AG20443 (cell line): ENCODE results near the gene WSCD1.

Experiments
- DNase-seq: peaks from one replicate; pipeline ENCODE4 v3.0.0; 2012; ENCODE audit warnings: low spot score, mixed read lengths

The WSCD1 gene

DNA sequence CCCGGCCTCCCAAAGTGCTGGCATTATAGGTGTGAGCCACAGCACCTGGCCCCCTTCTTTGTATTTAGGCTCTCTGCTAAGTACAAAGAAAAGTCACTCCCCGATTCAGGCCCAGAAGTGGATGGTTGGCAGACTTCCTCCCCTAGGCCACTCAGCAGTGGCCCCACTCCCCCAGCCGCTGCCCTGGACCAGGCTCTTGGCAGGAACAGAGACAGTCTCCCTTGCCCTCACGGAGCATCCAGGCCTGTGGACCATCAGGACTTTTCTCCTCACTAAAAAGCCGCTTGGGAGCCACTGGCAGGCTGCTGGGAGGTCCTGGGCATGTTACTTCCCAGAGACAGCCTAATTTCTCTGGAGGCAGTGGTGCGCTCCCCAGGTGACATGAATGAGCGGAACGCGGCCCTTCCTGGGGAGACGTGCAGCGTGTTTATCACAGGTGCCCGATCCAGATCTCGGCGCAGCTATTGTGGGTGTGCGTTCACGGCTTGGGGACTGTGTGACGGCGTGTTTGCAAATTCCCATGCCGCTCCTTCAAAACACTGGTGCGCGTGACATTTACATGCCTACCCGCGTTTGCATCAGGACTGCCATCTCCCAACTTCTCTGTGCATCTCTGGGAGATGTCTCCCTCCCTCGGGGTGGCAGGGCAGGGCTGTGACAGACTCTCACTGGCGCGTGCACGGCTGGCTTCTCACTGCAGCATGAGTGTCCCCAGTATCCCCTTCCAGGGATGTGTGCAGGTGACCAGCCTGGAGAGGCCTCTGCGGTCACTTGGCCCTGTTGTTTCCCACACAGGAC lies 16.6 kb downstream of the WSCD1 start:
- no peak for DNase-seq

DNA sequence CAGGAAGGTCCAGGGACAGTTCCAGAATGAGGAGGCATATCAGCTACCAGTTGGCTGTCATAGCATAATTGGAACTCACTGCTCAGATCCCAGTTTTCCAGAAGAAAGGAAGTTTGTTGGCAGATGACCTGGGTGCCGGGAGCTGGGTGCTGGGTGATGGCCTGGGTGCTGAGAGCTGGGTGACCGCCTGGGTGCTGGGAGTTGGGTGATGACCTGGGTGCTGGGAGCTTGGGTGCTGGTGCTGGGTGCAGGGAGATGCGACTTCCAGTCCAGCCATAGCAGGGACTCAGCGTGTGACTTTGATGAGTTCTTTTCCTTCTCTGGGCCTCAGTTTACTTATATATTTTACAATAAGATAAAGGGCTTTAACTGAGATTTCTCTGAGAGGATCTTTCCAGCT lies 18.0 kb downstream of the WSCD1 start:
- no peak for DNase-seq

DNA sequence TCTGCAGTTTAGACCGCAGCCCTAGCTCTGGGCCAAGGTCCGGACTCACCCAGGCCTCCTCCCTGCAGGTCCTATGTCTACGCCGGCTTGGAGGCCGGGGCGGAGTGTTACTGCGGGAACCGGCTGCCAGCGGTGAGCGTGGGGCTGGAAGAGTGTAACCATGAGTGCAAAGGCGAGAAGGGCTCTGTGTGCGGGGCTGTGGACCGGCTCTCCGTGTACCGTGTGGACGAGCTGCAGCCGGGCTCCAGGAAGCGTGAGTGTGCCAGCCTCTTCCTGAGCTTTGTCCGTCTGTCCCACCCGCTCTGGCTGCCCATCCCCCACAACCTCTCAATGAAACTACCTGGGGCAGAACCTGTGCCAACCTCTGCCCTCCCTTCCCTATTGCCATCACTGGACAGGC lies 20.1 kb downstream of the WSCD1 start:
- no peak for DNase-seq

DNA sequence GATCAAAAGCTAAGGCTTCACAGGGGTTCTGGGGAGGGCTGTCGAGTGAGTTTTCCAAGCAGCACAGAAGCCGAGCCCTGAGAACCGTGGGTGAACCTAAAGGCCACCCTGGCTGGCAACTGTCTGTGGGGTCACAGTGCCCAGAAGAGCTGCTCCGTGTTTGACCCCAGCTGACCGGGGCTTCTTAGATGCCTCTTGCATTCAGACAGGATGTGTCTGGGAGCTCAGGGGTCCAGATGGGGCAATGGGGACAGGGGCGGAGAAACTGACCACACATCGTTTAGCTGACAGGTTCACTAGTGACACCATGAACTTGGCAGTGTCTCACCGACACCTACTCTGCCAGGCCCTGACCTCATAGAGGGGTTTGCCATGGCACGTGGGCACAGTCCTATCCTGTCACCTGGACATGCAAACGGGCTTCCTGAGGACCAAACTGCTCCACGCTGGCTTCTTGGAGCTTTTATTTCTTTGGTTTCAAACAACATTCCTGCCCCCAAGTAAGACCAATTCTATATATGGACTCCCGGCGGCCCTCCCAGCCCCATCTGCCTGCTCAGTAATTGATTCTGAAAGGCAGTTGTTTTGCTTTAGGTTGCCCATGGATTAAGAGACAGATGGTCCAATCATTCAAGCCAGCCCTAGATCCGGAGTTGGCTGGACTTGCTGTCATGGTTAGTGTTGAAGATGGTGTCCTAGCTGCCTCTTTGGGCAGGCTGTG lies 22.2 kb downstream of the WSCD1 start:
- DNase-seq: no peak

DNA sequence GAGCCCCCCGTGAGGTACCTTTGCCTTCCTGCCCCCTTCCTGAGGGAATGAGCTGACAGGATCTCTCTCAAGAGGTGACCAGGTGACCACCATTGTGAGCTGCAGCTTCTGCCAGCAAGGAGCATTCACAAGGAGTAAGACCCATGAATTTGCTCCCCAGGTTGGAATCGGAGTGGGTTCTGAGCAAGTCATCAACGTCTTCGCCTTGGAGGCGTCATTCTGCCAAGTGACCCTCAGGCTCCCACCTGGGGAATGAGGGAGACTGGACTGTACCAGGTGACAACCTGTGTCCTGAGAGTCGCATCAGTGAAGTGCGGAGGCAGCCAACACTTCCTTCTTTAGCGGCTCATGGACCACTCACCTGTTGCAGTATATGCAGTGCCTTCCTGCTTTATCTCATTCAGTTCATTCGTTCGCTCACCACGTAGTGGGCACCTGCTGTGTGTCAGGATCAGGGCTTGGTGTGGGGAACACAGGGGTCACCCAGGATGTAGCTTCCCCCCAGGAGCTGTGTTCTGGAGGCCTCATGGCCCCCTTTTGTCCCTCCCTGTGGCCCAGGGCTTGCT lies 22.8 kb downstream of the WSCD1 start:
- no peak for DNase-seq

DNA sequence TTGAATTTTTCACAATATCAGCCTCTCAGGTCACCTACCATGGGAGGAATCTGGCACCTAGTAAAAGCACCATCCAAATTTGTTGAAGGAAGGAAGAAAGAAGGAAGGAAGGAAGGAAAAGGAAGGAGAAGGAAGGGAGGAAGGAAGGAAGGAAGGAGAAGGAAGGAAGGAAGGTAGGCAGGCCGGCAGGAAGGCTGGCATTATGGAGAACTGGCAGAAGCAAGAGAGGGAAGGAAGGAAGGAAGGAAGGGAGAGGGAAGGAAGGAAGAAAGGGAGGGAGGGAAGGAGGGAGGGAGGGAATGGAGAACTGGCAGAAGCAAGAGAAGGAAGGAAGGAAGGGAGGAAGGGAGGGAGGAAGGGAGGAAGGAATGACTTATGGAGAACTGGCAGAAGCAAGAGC lies 24.3 kb downstream of the WSCD1 start:
- no peak for DNase-seq

DNA sequence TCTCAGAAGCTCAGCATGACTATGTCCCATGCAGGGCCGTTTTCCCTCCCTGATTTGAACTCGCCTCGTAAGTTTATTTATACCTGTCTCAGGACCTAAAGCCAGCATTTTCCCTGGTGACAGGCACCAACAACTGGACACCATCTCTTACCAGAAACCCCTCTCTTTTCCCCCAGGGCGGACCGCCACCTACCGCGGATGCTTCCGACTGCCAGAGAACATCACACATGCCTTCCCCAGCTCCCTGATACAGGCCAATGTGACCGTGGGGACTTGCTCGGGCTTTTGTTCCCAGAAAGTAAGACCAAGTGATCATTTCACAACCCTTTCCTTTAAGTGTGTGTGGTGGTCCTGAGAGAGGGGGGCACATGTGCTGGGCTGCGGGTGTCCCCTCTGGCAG lies 24.7 kb downstream of the WSCD1 start:
- DNase-seq: no peak

DNA sequence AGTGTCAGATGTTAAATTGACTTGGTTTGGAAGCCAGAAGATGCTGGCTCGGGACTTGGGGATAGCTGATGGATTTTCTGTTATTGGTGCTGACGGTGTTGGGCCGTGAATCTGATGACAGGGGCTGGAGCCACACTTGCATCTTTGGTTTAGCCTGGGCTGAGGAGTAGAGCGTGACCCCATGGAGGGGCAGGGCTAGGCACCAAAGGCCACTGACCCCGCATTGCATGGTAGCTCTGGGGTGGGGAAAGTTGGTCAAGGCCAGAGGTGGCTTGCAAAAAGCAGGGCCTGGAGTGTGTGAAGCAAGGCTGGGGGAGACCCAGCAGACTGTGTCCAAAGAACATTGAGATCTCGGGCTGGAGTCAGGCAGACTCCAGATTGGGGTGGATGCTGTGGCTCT lies 25.3 kb downstream of the WSCD1 start:
- no peak for DNase-seq

DNA sequence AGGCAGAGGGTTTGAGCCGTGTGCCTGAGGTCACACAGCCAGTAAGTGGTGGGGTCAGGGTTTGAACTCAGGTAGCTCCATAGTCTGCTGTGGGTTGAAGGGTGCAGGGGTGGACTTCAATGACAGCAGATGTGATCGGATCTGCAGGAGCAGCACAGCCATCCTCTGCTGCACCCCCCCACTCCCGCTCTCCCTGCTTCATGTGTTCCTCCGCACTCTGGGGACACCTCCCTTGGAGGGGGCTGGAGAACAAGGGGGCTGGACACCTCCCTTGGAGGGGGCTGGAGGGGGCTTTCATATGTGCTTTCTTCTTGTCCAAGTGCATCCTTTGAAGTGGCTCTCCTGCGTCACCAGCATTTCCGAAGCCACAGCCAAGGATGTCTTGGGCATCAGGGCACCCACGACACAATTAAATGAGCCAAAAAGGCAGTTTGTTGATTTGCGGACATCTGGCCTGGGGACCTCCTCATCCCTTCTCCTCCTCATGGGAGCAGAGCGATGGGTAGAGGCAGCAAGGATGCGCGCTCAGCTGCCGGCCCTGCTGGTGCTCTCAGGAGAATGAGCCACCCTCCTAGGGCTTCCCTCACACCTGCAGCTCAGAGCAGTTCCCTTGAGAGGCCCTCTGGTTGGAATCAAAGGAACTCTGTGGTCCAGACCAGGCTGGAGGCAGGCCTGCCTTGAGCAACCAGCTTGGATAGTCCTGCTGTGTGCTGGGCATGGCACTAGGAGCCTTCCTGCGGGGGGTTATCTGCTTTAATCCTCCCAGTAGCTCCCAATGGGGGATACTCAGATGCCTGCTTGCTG lies 26.2 kb downstream of the WSCD1 start:
- DNase-seq: no peak

DNA sequence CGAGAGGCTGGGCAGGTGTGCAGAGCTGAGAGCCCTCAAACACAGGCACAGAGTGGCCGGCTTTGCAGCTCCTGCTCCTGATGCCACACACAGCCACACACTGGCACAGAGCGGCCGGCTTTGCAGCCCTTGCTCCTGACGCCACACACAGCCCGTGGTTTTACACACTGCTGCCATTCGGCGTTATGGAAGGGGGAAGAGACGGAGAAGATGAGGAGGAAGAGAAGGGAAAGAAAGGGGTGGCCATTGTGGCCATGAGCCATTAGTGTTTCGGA lies 26.8 kb downstream of the WSCD1 start:
- no peak for DNase-seq

DNA sequence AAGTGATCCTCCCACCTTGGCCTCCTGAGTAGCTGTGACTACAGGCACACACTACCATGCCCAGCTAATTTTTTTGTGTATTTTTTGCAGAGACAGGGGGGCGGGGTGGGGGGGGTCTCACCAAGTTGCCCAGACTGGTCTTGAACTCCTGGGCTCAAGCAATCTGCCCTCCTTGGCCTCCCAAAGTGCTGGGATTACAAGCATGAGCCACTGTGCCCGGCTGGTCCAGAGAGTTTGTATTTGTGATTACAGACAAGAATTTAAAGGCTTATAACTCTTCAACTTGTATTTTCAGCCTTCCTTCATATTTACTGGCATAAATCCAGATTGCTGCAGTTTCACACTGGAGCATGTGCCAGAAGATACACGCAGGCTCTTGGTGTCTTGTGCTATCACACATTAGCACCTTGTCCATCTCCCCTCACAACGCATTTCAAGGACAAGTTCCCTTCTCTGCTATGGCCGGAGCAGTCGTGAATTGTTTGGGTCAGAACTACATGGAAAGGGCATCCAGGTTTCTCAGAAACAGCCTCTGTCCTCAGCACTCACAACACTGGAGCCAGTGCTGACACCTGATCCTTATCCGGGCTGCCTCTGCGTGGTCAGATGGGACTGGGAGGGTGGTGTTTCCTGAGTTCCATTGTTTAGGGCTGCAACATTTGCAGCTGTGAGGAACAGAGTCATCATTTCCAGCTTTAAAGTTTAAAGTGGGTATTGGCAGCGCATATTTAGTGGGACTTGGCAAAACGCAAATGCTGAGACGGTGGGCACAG lies 28.1 kb downstream of the WSCD1 start:
- no peak for DNase-seq

DNA sequence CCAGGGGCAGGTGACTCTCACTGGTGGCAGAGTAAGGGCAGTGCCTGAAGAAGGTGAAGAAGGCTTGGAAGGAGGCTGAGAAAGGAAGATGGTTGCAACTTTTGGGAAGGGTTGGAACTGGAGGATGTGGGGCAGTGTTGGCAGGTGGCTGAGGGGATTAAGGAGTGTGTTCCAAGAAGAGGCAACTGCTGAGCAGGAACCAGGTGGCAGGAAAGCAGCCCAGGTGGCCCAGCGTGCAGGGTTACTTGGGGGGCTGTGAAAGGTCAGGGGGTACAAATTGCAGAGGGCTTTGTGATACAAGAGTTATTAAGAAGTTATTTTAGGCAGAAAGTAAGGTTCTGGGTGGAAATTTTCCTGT lies 28.6 kb downstream of the WSCD1 start:
- no peak for DNase-seq

DNA sequence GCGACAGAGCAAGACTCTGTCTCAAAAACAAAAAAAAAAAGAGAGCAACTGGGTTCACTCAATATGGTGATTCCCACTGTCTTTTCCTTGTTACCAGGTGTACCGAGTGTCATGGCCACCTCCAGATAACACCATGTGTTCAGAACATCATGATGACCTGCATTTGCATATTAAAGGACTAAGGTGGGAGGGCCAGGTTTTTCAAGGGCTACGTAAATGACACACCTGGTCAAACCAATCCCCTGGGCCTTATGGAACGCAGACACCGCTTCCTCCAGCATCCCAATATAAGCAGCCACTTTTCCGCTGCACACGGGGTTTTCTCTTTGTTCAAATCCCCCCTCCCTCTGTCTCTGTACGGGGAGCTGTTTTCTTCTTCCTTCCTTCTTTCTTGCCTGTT lies 29.3 kb downstream of the WSCD1 start:
- DNase-seq: no peak

DNA sequence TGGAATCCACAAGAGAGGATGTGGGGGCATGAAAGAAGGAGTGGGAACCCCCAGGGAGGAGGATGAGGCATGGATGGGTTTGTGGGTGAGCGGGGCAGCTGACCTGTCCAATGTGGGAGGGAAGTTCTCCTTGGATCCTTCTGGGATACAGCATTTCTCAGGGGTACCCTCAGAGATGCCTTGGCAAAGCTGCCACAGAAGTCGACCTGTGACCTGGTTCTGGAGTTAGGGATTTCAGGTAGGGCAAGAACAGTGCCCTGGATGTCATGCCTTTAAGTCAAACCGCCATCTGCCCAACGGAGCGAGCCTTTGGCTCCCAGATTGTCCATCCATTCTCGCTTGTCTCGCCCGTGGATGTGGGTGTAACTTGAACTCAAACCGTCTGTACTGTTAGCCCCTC lies 30.0 kb downstream of the WSCD1 start:
- no peak for DNase-seq

DNA sequence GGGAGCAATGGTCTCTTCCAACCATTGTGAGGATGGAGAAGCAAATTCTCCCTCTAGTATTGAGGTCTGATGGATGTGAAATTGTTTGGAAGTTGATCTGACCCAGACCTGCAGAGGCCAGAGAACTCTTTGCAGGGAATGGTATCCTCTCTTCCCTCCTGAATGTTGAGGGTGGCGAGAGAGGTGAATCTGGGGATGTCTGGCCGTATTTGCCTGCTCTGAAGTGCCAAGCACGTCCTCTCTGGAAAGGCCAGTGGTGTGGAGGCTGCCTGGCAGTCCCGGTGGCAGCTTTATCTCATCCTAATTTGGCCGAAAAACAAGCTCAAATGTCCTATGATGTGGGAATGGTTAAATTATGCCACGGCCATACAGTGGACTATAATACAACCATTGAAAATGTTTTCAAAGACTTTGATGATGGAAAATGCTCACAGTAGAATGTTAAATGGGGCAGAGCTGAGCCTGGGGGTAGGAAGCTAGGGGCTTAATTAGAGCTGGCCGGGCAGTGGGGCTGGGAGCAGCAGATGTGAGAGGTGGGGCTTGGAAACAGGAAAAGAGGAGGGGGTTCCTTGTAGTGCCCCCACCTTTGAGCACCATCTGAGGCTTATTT lies 30.8 kb downstream of the WSCD1 start:
- DNase-seq: no peak

DNA sequence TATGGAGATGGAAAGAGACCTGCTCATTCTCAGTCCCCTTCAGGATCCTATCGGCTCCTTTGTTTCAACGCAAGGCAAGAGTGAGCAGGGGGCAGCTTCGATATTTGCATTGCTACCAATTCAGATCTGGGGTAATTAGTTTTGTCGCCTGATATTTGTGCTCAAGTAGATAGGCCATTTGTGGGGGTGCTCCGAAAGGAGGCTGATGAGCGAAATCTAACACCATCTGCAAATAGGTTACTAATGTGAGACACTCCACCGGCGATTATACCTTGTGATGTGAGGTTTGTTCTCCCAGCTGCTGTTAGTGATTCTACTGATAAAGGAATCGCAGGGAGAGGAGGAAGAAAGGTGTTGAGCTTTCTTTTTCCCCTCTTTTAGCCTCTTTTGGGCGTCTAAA lies 31.5 kb downstream of the WSCD1 start:
- DNase-seq: no peak

DNA sequence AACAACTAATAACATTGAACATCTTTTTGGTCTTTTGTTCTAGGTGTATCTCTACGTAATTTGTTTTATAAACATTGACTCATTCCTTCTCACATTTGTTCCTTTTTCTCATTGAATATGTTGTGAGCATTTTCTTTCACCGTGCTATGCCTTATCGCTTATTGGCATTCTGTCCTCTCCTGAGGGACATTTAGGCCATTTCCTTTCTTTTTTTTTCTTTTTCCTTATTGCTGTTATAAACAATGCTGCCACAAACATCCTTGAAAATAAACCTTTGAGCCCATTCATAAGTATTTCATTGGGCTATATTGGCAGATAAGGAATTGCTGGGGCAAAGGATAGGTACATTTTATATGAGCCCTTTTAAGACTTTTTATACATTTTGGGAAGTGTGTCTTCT lies 32.4 kb downstream of the WSCD1 start:
- no peak for DNase-seq

DNA sequence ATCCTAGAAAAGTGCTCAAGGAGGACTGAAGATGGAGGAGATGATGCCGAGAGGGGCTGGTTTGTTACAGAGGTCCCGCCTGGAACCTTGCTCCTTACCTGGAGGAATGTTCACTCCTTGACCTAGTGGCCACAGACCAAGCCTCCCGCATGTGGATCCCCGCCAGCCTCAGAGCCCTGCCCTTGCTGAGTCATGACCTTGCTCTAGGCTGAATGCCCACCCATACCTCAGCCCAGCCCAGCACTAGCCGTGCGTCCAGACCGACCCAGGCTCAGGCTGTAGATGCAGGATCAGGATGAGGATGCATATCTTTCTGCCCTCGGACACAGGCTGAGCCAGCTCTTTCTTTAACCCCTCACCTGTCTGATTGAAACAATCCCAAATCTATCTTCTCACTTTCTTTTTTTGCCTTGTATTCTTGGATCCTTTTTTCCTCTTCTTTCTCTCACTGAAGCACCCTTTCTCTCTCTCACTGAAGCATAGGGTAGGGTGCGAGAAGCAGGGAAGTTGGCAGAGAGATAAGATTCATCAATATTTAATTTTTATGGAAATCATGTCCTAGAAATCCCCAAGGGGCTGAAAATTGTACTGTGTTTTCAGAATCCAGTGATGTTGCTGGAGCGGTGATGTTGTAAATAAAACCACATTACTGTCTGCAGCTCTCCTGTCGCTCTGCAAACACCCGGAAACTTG lies 34.9 kb downstream of the WSCD1 start:
- DNase-seq: no peak

DNA sequence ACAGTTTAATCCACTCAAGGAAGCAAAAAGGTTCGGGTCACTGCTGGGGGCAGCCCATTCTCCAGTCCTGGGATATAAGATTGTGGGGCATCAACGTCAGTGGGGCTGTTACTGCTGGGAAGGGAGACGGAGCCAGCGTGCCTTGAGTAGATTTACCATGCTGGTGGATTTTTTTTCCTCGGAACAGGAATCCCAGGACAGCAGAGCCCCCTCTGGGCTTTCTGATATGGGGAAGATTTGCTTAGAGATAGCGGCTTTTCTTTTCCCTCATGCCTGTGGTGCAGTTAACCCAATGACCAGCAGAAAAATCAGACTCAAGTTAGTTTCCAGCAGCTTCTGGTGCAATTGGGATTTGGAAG lies 35.4 kb downstream of the WSCD1 start:
- DNase-seq: no peak

DNA sequence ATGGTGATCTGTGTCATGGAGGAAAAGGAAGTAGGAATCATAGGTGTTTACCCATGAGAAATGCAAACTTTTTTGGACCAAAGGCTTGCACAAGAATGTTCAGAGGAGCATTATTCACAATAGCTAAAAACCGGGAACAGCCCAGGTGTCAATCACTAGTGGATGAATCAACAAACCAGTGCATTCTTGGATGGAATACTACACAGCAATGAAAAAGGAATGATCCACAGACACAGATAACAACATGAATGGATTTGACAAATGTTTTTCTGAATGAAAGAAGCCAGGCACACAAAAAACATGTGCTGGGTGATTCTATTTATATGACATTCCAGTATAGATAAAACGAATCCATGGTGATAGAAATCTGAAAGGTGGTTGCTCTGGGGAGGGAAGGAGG lies 36.0 kb downstream of the WSCD1 start:
- no peak for DNase-seq

DNA sequence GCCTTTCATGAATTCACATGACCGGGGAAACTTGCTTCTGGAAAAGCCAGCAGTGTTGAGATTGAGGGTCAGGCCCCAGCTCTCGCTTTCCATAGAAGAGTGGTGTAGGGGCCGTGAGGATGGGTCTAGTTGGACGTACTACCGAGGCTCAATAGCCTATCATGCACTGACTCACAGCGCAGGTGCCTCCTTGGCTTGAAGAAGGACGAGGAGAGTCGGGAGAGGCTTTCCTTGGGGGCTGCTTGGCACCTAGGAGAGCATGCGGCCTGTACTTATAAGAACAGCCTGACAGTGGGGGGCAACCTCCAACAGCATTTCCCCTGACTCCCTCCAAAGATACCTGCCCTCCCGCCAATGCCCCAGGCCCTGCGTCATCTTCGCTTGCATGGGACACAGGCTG lies 37.6 kb downstream of the WSCD1 start:
- DNase-seq: no peak
